ENCODE data around the gene PDE2A. TPM values are rescaled to one million over a fixed set of nuclear protein-coding genes. Genes with fewer than 3 reads are reported as not detected.

The PDE2A gene
- total RNA-seq, 4 donors from 2014 or later, result 40.2 to 69.6 (median 50.4) TPM

DNA sequence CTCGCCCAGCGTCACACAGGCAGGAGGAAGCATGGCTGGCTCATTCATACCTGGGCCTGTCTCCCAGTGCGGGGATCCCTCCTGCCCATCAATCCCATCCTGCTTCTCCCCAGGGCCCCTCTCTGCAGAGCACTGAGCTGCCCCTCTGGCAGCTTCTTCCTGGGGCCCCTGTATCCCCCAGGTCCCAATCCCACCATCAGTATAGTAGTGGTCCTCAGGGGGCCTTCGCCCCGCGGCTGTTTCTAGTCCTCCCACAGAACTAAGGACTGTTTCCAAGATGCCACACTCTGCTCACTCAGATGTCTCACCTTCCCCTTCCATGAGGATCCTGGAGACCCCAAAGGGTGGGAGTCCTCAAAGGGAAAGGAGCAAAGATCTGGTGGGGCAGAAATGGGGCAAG is 97.6 kb downstream of the PDE2A start:
- Histone ChIP-seq H3K9me3 (no peaks in the 10 kb centered on the region), H3K4me1 (no peaks in the 10 kb centered on the region), H3K36me3 (no peaks in the 10 kb centered on the region), H3K27ac (no peak overlapping the region), H3K4me3 (replicated peaks in 1 of 3) (no peak overlapping the region), H3K27me3 (no peaks in the 10 kb centered on the region)
- 90 to 95% methylated on average over 6 of the region's 6 CpGs for WGBS, 2 donors
- TF ChIP-seq, protein P1, sequence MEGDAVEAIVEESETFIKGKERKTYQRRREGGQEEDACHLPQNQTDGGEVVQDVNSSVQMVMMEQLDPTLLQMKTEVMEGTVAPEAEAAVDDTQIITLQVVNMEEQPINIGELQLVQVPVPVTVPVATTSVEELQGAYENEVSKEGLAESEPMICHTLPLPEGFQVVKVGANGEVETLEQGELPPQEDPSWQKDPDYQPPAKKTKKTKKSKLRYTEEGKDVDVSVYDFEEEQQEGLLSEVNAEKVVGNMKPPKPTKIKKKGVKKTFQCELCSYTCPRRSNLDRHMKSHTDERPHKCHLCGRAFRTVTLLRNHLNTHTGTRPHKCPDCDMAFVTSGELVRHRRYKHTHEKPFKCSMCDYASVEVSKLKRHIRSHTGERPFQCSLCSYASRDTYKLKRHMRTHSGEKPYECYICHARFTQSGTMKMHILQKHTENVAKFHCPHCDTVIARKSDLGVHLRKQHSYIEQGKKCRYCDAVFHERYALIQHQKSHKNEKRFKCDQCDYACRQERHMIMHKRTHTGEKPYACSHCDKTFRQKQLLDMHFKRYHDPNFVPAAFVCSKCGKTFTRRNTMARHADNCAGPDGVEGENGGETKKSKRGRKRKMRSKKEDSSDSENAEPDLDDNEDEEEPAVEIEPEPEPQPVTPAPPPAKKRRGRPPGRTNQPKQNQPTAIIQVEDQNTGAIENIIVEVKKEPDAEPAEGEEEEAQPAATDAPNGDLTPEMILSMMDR (IDR thresholded peaks at IDR 0.05), result no peak
- TF ChIP-seq POLR2A (IDR thresholded peaks at IDR 0.05), result no peak
- intact Hi-C loops (cut with DNase I), result no loop called here
- no peak for DNase-seq

DNA sequence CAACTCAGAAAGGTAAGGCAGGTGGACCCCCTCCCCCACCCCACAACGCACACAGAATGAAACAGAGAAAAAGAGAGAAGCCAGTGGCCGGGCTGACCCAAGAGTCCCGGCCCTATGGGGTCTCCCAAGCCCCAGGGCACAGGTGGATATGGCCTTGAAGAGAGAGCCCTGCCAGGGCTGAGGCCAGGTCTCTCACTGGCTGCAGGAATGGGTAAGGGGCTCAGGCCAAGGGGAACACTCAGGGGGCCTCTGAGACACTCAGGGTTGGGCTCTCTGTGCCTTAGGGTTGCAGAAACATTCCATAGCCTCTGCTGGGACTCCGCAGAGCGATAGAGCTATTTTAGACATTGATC is 98.0 kb downstream of the PDE2A start:
- Histone ChIP-seq H3K36me3 (no peaks in the 10 kb centered on the region), H3K27ac (no peak overlapping the region), H3K4me3 (replicated peaks in 1 of 3) (no peak overlapping the region), H3K4me1 (no peaks in the 10 kb centered on the region), H3K27me3 (no peaks in the 10 kb centered on the region), H3K9me3 (no peaks in the 10 kb centered on the region)
- intact Hi-C loops (cut with DNase I), result no loop called here
- WGBS, 2 donors, result 87 to 95% methylated on average over 5 of the region's 5 CpGs
- TF ChIP-seq POLR2A (IDR thresholded peaks at IDR 0.05), result no peak
- TF ChIP-seq, protein P1 (IDR thresholded peaks at IDR 0.05), result no peak
- DNase-seq, result no peak

DNA sequence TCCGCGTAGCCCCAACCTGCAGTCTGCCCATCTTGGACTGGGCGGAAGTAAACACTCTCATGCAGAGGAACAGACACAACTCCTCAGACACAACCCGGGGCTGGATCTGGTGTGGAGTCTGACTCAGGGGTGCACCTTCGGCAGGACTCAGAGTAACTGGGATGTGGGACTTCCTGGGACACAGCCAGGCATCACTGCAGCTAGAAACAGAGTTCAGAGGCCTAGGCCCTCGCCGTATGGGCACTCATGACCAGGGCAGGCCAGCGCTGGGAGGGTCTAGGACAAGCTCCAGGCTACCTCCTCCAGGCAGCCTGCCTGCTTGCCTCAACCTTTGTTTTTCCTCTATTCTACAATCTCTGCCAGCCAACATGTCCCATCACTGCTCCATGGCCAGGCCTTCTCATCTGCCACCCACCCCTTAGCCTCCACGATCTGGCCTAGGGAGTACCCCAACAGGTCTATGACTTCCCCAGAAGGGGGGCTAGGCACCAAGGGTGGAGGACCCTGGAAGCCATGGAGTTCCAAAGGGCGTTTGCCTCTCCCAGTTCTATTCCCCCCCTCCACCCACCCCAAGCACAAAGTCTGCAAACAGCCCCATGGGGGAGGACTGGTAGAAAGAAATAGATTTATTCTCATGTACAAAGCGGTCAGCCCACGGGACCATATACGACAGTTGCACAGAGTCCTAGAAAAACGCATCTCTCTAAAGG is 98.5 kb downstream of the PDE2A start:
- intact Hi-C loops (cut with DNase I), result no loop called here
- no peak overlapping the region for H3K27ac ChIP-seq
- H3K36me3 ChIP-seq, result no peaks in the 10 kb centered on the region
- no peaks in the 10 kb centered on the region for H3K9me3 ChIP-seq
- WGBS, 2 donors, result 91 to 94% methylated on average over 11 to 14 of the region's 14 CpGs
- no peak overlapping the region for H3K4me3 ChIP-seq (replicated peaks in 1 of 3)
- H3K4me1 ChIP-seq, result no peaks in the 10 kb centered on the region
- no peaks in the 10 kb centered on the region for H3K27me3 ChIP-seq
- DNase-seq, result no peak
- no peak for TF ChIP-seq POLR2A (IDR thresholded peaks at IDR 0.05)
- TF ChIP-seq, protein P1 (IDR thresholded peaks at IDR 0.05), result no peak

DNA sequence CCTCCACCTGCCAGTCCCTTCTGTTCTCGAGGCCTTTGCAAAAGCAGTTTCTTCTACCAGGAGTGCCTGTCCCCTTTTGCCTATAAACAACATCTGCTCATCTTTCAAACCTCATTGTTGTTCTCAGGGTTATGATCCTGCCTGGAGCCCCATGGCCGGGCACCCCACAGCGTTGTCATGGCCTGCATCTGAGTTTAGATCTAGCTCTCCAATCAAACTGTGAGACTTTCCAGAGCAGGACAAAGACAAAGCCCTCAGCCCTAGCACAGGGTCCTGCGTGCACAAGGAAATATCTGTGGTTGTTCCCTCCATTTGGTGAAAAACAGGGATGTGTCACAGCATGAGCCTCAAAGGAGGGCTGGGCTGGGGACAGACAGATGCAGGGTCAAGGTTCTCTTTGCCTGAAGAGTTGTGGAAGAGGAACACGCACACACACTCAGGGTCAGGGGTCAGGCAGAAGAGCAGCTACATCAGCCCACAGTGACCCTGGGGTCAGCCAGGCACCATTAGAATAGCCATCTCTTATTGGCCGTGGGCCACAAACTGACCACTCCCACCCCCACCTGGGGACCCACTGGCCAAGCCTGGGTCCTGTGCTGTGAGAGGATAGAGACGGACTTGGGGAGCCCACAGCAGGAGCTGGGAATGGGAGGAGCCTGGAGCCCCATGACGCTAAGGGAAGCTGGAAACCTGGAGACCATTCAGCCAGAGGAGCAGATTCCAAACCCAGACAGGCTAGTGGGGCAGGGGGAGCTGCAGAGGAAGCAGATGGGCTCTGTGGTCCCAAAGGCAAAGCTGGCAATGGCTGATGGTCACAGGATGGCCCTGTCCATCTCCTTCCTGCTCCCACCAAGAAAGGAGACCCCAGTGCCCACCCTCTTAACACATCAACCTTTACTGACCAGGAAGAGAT is 99.4 kb downstream of the PDE2A start:
- no peaks in the 10 kb centered on the region for H3K27me3 ChIP-seq
- no peaks in the 10 kb centered on the region for H3K36me3 ChIP-seq
- intact Hi-C loops (cut with DNase I), result loop anchor here (5.0 kb wide), 1 partner anchor 93 kb away; no protein-coding TSS in a partner anchor
- no peak overlapping the region for H3K27ac ChIP-seq
- WGBS, 2 donors, result 80 to 84% methylated on average over 8 of the region's 8 CpGs
- H3K4me1 ChIP-seq, result no peaks in the 10 kb centered on the region
- H3K9me3 ChIP-seq, result no peaks in the 10 kb centered on the region
- TF ChIP-seq POLR2A (IDR thresholded peaks at IDR 0.05), result no peak
- TF ChIP-seq, protein P1 (IDR thresholded peaks at IDR 0.05), result no peak
- H3K4me3 ChIP-seq (replicated peaks in 1 of 3), result no peak overlapping the region
- DNase-seq, result no peak
